Effector memory CD4-positive, alpha-beta T cell (primary cell): Measurements from ENCODE around the gene GRIK4.

Experiments
- DNase-seq, 3 donors: peaks; one replicate each; pipeline ENCODE4 v3.0.0-alpha.2; 2020
- H3K27ac ChIP-seq: 2 replicates; pipeline ENCODE4 v1.7.0; 2013; ENCODE audit warnings: mild to moderate bottlenecking, low read length, moderate library complexity; ENCODE audit not compliant: insufficient read depth, poor library complexity, severe bottlenecking
- H3K27me3 ChIP-seq: replicated peaks from 2 replicates; pipeline ENCODE4 v1.7.0; 2013; ENCODE audit warnings: mild to moderate bottlenecking, low read length; ENCODE audit not compliant: insufficient read depth, control insufficient read depth, poor library complexity, severe bottlenecking
- H3K36me3 ChIP-seq: 2 replicates; pipeline ENCODE4 v1.7.0; 2013; ENCODE audit warnings: mild to moderate bottlenecking, low read length, moderate library complexity; ENCODE audit not compliant: control insufficient read depth, insufficient read depth
- H3K4me1 ChIP-seq: 2 replicates; pipeline ENCODE4 v1.7.0; 2013; ENCODE audit warnings: low read length, mild to moderate bottlenecking; ENCODE audit not compliant: control insufficient read depth, insufficient read depth, poor library complexity, severe bottlenecking
- H3K4me3 ChIP-seq: 2 replicates; pipeline ENCODE4 v1.7.0; 2013; ENCODE audit warnings: low read length, low read depth, mild to moderate bottlenecking; ENCODE audit not compliant: insufficient read depth, poor library complexity, severe bottlenecking
- H3K9me3 ChIP-seq: 2 replicates; pipeline ENCODE4 v1.7.0; 2013; ENCODE audit warnings: mild to moderate bottlenecking, low read length, moderate library complexity; ENCODE audit not compliant: control insufficient read depth

GRIK4 gene

DNA sequence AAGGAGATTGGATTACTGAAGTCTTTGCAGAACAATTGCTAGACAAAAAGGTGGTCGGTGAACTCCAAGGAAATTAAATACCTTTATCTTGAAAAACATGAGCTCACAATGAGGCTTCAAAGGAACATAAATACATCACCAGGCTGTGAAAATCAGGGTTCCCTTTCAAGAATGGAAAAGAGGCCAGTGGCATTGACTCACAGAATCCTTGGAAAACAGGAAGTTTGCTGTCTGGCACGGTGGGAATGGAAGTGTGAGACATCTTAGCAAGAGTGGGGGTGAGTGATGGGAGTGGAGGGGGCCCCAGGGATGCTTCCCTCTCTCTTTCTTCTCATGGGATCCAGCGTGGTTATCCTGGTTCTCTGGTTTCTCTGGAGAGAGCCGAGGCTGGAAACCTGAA, 463.4 kb downstream of the GRIK4 start:
- H3K4me3 ChIP-seq: no peak overlapping the region
- H3K27me3 ChIP-seq: peaks cover 4% of the 10 kb centered on the region
- no peak for DNase-seq
- H3K4me1 ChIP-seq: no peaks in the 10 kb centered on the region
- H3K36me3 ChIP-seq: no peaks in the 10 kb centered on the region
- no peaks in the 10 kb centered on the region for H3K9me3 ChIP-seq
- no peak overlapping the region for H3K27ac ChIP-seq

DNA sequence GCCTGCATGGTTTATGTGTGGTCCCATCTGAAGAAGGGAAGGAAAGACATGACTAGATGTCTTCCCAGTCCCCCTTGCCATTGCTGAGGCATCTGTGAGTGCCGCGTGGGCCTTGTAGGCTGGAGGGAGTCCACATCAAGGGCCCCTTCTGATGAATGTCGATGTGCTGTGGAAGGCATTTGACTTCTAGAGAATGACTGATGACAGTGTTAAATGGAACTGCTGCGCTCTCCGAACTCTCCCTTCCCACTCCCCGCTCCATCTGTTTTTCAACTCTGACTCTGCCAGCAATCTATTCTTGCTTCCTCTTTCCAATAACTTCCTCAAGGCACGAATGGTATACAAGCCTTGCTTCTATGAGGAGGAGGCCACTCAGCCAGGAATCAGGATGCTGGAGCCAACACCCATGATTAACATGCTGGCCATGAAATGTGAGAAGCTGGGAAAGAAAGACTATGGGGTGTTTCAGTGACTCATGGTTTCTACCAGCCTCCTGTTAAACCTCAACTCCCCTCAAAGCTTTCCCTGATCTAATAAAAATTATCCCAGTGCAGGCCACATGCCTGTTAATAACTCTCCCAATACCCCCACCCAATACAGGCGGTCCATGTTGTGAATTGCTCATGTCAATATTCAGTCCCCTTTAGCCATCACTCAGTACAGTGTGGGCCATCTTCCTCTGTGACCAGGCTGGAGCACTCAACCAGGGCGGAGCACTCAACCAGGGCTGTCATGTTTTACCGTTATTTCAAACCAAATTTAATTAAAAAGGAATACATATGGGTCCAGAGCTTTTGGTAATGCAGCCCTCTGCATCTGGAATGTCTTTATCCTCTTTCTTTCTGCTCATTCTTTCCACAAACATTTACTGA, 466.0 kb downstream of the GRIK4 start:
- peaks cover 4% of the 10 kb centered on the region for H3K27me3 ChIP-seq
- no peak overlapping the region for H3K27ac ChIP-seq
- H3K36me3 ChIP-seq: no peaks in the 10 kb centered on the region
- H3K4me3 ChIP-seq: no peak overlapping the region
- DNase-seq: no peak
- no peaks in the 10 kb centered on the region for H3K9me3 ChIP-seq
- H3K4me1 ChIP-seq: no peaks in the 10 kb centered on the region

- DNase-seq: no peak
- no peak overlapping the region for H3K4me3 ChIP-seq
- no peaks in the 10 kb centered on the region for H3K36me3 ChIP-seq
- H3K27ac ChIP-seq: no peak overlapping the region
- no peaks in the 10 kb centered on the region for H3K4me1 ChIP-seq
- H3K9me3 ChIP-seq: no peaks in the 10 kb centered on the region
- H3K27me3 ChIP-seq: no peaks in the 10 kb centered on the region
Measured at GRCh38 chr11:120978701-120979100, 467.2 kb downstream of the GRIK4 start.

DNA sequence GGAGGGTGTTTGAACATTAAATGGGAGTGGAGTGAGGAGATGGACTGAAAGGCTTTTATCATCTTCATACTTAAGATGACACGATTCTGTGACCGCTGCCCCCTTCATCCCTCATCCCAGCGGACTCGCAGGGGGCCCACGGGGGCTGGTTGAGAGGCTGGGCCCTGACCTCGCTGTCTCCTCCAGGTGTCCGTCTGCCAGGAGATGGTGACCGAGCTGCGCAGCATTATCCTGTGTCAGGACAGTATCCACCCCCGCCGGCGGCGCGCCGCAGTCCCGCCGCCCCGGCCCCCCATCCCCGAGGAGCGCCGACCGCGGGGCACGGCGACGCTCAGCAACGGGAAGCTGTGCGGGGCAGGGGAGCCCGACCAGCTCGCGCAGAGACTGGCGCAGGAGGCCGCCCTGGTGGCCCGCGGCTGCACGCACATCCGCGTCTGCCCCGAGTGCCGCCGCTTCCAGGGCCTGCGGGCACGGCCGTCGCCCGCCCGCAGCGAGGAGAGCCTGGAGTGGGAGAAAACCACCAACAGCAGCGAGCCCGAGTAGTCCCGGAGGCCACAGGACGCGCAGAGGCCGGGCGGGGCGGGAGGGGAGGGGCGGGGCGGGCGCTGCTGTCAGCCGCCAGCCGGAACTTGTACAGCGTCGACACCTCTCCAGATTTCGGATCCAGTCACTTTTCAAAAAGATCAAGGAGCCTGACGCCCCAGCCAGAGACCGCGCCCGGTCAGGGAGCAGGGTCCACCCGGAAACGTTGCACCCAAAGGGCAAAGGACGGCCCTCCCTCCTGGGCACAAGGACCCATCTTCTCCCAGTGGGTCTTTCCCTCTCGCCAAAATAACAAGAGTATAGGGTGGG, 474.4 kb downstream of the GRIK4 start:
- H3K4me1 ChIP-seq: no peaks in the 10 kb centered on the region
- H3K36me3 ChIP-seq: no peaks in the 10 kb centered on the region
- H3K4me3 ChIP-seq: peak overlapping the region; percentile 44
- H3K27ac ChIP-seq: no peak overlapping the region
- H3K9me3 ChIP-seq: no peaks in the 10 kb centered on the region
- no peak for DNase-seq
- H3K27me3 ChIP-seq: no peaks in the 10 kb centered on the region

DNA sequence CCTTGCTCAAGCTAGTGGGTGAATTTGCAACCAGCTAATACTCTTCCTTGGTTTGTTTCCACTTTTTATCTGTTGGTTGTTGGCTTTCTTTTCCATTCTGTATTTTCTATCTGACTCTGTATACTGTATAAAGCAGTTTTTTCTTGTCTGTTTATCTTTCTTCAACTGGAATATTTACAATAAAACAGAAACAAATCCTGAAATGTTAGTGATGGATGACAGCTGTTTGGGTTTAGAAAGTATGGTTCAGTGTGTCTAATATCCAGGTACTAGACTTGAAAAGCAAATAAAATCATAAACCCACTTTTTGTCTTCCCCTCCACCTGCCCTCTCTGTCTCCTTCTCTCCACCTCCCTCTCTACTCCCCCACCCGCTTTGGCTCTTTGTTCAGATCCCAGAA, 477.1 kb downstream of the GRIK4 start:
- H3K9me3 ChIP-seq: no peaks in the 10 kb centered on the region
- no peak overlapping the region for H3K4me3 ChIP-seq
- no peaks in the 10 kb centered on the region for H3K36me3 ChIP-seq
- H3K27me3 ChIP-seq: no peaks in the 10 kb centered on the region
- H3K4me1 ChIP-seq: no peaks in the 10 kb centered on the region
- no peak overlapping the region for H3K27ac ChIP-seq
- no peak for DNase-seq

GRCh38 chr11:120991830-120992686, 480.5 kb downstream of the GRIK4 start:
- no peaks in the 10 kb centered on the region for H3K9me3 ChIP-seq
- no peak overlapping the region for H3K27ac ChIP-seq
- DNase-seq: no peak
- no peaks in the 10 kb centered on the region for H3K36me3 ChIP-seq
- H3K4me3 ChIP-seq: no peak overlapping the region
- no peaks in the 10 kb centered on the region for H3K27me3 ChIP-seq
- no peaks in the 10 kb centered on the region for H3K4me1 ChIP-seq

GRCh38 chr11:120994091-120994859, 482.7 kb downstream of the GRIK4 start:
- Histone ChIP-seq H3K27ac (no peak overlapping the region), H3K9me3 (no peaks in the 10 kb centered on the region), H3K27me3 (no peaks in the 10 kb centered on the region), H3K4me3 (no peak overlapping the region), H3K36me3 (no peaks in the 10 kb centered on the region), H3K4me1 (no peaks in the 10 kb centered on the region)
- no peak for DNase-seq

DNA sequence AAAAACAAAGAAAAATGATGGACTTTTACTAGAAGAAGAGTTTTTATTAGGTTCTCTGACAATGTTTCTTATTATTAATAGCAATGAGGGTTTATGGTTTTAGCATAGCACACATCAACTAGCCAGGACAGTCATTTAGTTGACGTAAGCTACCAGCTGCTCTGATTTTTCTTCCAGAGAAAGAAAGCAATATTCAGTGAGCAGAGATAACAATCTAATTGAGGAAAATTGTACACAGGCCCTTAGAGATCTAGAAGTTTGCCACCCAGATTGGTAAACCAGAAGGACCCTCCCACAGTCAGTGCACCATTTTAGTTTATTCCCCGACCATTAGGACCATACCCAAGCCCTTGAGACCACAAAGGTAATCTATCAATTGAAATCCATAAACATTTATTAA, 483.6 kb downstream of the GRIK4 start:
- Histone ChIP-seq H3K4me3 (no peak overlapping the region), H3K4me1 (no peaks in the 10 kb centered on the region), H3K27me3 (no peaks in the 10 kb centered on the region), H3K9me3 (no peaks in the 10 kb centered on the region), H3K27ac (no peak overlapping the region), H3K36me3 (no peaks in the 10 kb centered on the region)
- DNase-seq: no peak

DNA sequence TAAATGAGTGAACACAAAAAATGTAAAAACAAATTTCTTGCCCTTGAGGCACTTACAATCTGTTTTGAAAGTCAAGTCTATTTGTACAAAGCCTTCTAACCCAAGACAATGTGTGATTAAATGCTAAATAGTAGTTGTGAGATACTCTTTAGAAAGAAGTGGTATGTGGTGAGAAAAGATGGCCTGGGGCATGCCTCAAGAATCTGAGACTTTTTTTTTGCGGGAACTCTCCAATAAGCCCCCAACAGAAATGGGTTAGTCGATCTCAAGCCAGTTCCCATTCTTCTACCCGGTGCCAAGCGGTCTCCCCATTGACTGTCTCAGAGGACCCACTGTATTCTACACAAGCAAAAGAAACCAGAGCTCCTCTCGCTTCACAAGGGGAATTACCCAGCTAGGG, 485.4 kb downstream of the GRIK4 start:
- H3K27ac ChIP-seq: no peak overlapping the region
- DNase-seq: no peak
- H3K27me3 ChIP-seq: no peaks in the 10 kb centered on the region
- no peak overlapping the region for H3K4me3 ChIP-seq
- no peaks in the 10 kb centered on the region for H3K4me1 ChIP-seq
- no peaks in the 10 kb centered on the region for H3K36me3 ChIP-seq
- H3K9me3 ChIP-seq: no peaks in the 10 kb centered on the region
